ENCODE data around the gene HGS.
"Not testable (repeated sequence)": the region's sequence is repeated elsewhere in the genome, so short reads cannot be mapped to it uniquely, and the experiment has no call there.

HGS gene

DNA sequence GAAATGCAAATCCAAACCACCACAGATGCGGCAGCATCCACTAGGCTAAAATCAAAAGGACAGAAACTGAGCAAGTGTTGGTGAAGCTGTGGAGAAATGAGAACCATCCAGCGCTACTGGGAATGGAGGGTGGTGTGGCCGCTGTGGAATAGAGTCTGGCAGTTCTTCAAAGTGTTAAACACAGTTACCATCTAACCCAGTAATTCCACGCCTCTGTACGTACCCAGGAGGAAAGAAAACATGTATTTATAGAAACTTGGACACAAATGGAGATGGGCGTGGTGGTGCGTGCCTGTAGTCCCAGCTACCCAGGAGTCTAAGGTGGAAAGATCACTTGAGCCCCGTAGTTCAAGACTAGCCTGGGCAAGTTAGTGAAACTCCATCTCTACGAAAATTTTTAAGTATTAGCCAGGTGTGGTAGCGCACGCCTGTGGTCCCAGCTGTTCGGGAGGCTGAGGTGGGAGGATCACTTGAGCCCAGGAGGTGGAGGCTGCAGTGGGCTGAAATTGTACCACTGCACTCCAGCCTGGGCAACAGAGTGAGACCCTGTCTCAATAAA lies 39.9 kb downstream of the HGS start:
- no peak for DNase-seq

- DNase-seq: no peak
Measured at GRCh38 chr17:81725439-81725838, 41.6 kb downstream of the HGS start.

DNA sequence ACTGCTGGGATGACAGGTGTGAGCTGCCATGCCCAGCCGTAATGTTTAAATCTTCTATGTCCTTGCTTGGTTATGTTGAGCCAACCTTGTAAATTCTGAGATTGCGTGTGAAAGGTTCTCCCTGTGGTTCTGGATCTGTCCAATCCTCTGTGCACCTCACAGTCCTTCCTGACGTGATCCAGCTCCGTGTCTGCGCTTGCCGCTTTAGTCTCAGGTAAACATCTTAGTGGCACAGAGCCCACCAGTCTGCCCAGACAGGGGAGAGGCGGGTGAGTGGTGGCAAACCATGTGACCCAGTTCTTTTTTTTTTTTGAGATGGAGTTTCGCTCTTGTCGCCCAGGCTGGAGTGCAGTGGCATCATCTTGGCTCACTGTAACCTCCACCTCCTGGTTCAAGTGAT lies 42.2 kb downstream of the HGS start:
- DNase-seq: no peak

DNA sequence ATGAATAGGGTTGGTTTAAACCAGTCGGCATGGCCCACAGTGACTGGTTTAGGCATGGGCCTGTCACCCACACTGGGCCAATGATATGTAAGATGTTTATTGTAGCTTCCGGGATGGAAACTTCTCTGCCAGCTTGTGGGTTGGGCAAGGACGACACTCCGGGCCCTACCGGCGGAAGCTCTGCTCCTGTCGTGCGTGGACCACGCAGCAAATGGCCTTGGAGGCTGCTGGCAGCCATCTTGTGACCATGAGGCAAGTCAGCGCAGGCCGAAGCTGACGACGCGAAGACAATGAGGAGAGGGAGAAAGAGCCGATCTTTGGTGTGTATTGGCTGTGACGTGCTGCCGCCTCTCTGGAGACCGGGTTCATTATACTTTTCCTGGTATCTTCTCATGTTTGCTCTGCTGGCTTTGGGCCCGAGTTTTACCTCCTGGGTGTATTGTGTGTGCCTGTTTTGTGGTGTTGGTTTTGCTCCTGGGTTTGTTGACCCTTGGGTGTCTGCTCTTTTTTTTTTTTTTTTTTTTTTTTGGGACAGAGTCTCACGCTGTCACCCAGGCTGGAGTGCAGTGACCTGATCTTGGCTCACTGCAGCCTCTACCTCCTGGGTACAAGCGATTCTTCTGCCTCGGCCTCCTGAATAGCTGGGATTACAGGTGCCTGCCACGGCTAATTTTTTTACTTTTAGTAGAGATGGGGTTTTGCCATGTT lies 43.7 kb downstream of the HGS start:
- no peak for DNase-seq

DNA sequence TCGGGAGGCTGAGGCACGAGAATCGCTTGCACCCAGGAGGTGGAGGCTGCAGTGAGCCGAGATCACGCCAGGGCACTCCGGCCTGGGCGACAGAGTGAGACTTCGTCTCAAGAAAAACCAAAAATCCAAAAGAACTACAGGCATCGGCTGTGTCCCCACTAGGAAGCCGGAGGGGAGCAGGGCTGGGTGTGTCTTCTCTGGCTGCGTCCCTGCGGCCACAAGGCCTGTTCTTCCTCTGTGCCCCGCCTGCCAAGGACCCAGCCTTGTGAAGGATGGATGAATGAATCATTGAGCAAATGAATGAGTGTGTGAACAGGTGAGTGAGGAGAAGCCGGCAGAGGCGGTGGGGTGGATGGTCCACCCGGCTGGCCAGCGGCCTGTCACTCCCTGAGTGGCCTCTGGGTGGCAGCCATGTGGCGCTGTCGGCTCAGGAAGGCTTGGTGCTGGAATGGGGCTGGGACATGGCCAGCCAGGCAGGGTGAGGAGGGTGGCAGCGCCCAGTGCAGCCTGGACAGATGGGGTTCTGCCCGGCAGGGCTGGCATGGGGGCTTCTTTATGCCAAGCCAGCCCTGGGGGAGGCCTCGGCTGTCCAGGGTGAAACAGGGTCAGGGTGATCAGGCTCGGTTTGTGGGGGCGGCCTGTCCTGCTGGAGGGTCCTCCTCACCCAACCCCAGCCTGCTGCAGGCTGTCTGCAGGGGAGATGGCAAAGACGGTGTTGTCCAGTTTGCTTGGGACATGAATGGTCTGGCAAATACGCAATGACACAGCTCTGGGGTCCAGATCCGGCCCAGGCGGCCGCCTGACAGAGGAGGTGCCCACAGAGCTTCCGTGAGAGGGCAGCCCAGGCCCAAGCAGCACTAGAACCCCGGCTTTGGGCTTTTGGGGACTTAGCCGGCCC lies 49.9 kb downstream of the HGS start:
- peak; percentile 87 for DNase-seq

DNA sequence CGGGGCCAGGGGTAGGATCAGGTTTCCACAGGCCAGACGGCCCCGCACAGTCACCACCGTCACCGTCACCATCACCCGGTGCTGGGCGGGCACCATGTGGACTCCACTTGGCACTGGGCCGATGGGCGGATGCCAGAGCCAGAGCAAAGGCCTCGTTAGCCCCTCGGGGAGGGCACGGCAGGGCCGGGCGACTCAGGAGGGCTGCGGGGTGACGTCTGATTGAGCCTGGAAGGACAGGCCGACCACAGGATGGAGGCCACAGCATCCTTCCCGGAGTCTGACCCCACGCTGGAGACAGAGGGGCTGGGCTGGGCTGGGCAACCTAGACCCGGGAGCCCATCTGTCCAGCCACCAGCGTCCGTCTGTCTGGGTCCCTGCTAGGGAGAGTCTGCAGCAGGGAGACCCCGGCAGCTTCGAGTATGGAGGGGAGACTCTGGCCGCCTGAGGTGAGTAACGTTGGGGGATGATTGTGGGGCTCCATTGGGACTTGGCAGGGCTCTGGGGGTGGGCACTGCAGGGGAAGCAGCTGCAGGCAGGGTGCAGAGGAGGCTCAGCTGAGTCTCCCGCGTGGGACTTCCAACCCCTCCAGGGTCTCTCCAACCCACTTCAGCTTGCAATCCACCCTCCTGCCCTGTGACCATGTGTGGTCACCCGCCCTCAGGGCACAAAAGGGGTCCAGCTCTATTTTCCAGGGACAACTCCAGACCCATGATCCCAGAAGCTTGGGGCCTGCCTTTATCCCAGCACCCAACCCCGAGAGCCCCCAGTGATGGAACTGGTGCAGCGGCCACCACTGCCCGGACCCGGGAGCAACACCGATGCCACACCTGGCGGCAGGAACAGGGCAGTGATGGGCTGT lies 50.8 kb downstream of the HGS start:
- peak; percentile 59 for DNase-seq

DNA sequence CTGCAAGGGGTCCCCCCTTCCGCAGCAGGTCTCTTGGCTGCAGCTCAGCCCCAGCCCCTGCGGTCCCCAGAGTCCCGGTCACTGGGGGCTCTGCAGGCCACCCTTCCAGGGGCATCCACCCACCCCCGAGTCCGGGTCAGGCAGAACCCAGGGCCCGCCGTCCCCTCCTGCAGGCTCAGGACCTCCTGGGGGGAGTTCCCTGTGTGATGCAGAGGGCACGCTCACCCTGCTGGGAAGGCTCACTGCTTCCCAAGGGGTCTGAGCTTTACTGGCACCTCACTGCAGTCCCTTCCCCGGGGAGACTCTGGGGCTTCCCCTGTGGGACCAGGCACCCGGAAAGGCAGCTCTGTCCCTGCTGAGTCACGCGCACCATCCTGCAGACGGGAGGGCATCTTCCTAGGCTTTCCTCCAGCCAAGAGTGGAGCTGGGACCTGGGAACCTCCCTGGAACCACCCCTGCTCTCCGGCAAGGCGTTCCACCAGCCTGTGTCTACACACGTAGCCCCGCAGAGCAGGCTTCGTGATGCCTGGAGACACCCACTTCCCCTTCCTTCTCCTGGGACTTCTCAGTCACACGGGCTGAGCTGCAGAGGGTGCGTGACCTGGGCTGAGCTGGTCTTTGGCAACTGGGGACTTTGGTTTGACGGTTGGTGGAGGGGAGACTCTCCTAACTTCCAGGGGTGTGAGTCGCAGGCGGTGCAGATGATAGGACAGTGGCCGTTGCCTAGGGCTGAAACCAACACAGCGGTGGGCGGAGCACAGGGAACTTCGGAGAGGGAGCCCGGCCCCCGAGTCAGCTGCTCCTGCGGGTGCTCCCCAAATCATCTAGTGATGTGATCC lies 51.7 kb downstream of the HGS start:
- peak; percentile 60 for DNase-seq

- DNase-seq: no peak
Measured at GRCh38 chr17:81737947-81738800, 54.4 kb downstream of the HGS start.

DNA sequence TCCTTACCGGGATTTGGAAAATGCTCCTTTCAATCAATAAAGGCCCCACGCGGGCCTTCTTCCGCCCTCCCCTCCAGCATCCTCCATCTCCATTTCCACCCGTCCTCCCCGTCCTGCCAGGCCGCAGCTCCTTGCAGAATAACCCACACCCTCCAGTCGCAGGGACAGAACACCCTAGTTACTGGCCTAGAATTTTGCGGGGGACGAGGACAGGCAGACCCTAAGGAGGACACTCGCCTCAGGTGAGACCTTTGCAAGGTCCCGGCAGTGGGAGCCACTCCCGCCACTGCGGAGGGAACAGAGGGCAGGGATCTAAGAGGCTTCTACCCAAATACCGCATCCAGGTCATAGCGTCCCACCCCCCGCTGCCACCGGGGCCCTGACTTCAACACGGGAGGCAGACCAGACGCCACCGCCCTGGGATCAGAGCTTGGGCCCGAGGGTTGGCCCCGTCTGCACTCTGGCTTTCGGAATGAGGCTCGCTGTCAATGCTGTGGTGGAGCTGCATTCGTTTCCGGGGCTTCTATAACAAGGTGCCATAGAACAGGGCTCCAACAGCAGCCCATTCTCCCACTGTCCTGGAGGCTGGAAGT lies 55.1 kb downstream of the HGS start:
- peak; percentile 55 for DNase-seq

- DNase-seq: not testable (repeated sequence)
Measured at GRCh38 chr17:81739593-81739992, 55.8 kb downstream of the HGS start.

GRCh38 chr17:81740395-81740961 lies 56.7 kb downstream of the HGS start:
- DNase-seq: peak; percentile 53

DNA sequence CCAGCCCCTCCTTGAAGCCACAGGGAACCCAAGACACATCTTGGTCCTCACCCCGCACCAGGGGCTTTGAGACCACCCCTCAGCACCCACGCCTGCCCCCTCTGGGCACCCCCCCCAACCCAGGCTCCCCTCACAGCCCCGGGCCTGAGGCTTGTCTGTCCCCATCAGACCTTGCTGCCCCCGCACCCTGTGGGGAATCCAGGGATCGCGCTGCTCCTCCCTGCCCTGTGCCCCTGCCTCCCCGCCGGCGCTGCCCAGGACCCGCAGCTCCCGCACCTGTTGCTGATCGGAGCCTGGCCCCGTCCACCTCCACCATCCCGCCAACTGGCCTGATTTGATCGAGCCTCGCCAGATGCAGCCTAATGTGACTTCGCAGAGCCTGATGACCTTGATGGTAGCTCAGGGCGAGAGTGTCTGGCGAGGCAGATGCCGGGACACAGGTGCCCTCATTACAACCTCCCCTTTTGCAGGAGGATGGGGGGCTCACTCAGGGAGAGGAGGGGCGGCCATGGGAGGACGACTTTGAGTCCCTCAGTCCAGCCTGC lies 57.3 kb downstream of the HGS start:
- DNase-seq: peak; percentile 61

- peak; percentile 55 for DNase-seq
Measured at GRCh38 chr17:81741594-81742452, 58.0 kb downstream of the HGS start.

Measured in activated effector memory CD4-positive, alpha-beta T cell treated with anti-CD3 and anti-CD28 coated beads, Interleukin-2, amount 50 U/mL, for 16 hours (primary cell).